Spinal cord (tissue), 10 donors: Measurements from ENCODE around the gene CRLF1. TPM values are rescaled to one million over a fixed set of nuclear protein-coding genes. Genes with fewer than 3 reads are reported as not detected.

Experiments used
- DNase-seq, 6 donors: peaks; one replicate each; pipeline versions ENCODE4 v3.0.0 to v3.0.0-alpha.2; 2013 to 2015; ENCODE audit warnings: low spot score in 6 of 6, low read depth in 4 of 6
- H3K27ac ChIP-seq: one replicate; pipeline ENCODE4 v1.5.1; 2013; ENCODE audit warnings: low read depth, low read length, control low read depth
- H3K27me3 ChIP-seq: one replicate; pipeline ENCODE4 v1.6.1; 2013; ENCODE audit warnings: low read length; ENCODE audit not compliant: control insufficient read depth, insufficient read depth
- H3K36me3 ChIP-seq: one replicate; pipeline ENCODE4 v1.6.1; 2013; ENCODE audit warnings: low read length; ENCODE audit not compliant: control insufficient read depth, insufficient read depth
- H3K4me1 ChIP-seq: one replicate; pipeline ENCODE4 v1.6.1; 2013; ENCODE audit warnings: low read length; ENCODE audit not compliant: control insufficient read depth, insufficient read depth
- H3K4me3 ChIP-seq: one replicate; pipeline ENCODE4 v1.5.1; 2013; ENCODE audit warnings: low read depth, low read length, control low read depth
- H3K9me3 ChIP-seq: one replicate; pipeline ENCODE4 v1.6.1; 2013; ENCODE audit warnings: low read length; ENCODE audit not compliant: control insufficient read depth, insufficient read depth
- WGBS: methylation state at CpG from one replicate; pipeline ENCODE4 v1.1.5; 2013; ENCODE audit warnings: missing lambda C conversion rate; ENCODE audit not compliant: insufficient coverage; 5-methylcytosine and 5-hydroxymethylcytosine counted together
- polyA plus RNA-seq, 2 donors: library from polyadenylated mRNA; unstranded; fragments of 120-200 nt; gene quantifications; one replicate each; pipeline ENCODE4 v1.2.1, GENCODE V29; 2013; ENCODE audit not compliant: insufficient read length in 2 of 2
- total RNA-seq, 2 donors: library from RNA; depleted of rRNA in 1 of 2; stranded (reverse); fragments of 120-200 nt in 1 of 2; fragments of >200 nt in 1 of 2; gene quantifications; one replicate each; pipeline versions ENCODE4 v1.2.3 to v1.2.4, GENCODE V29; 2013 to 2014
- donor health status: healthy.

The CRLF1 gene
- total and polyA plus RNA-seq, 4 donors = 3.1 to 27.2 (median 13.9) TPM

DNA sequence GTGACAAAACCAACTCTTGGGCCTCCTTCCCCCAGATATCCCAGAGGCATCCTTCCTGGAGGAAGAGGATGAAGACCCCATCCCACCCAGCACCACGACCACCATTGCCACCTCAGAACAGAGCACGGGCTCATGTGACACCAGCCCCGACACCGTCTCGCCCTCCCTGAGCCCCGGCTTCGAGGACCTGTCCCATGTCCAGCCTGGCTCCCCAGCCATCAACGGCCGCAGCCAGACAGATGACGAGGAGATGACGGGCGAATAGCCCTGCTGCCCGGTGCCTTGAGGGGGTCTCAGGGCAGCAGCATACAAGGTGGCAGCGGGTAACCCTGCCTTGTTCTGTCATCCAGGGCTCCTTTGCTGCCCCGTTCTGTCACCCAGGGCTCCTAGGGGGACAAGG lies 38.2 kb downstream of the CRLF1 start:
- 95% methylated on average over 13 of the region's 15 CpGs for WGBS
- DNase-seq = no peak
- H3K4me3 ChIP-seq = no peak overlapping the region
- H3K36me3 ChIP-seq = peaks cover 66% of the 10 kb centered on the region
- H3K4me1 ChIP-seq = peaks cover 21% of the 10 kb centered on the region
- no peak overlapping the region for H3K27ac ChIP-seq
- no peaks in the 10 kb centered on the region for H3K9me3 ChIP-seq
- no peaks in the 10 kb centered on the region for H3K27me3 ChIP-seq

DNA sequence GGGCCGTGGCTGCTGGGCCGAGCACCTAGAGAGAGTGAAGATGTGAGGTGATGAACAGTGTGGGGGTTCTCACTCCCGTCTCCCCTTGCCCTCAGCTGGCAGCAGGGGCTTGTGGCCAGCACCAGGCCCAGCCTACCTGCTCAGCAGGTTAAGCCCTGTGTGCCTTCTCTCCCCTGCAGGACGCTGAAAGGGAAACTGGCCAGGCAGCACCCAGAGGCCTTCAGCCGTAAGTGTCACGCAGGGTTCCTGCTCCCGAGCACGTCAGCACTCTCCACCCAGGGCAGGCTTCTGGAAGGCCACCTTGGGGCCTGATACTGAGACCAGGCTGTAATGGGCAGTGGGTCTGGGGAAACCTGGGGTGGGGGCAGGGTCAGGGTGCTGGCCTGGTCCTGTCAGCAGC lies 39.6 kb downstream of the CRLF1 start:
- Histone ChIP-seq H3K27ac (no peak overlapping the region), H3K27me3 (no peaks in the 10 kb centered on the region), H3K36me3 (peaks cover 73% of the 10 kb centered on the region), H3K9me3 (no peaks in the 10 kb centered on the region), H3K4me1 (peaks cover 7% of the 10 kb centered on the region), H3K4me3 (no peak overlapping the region)
- DNase-seq = no peak
- 99% methylated on average over 8 of the region's 8 CpGs for WGBS

DNA sequence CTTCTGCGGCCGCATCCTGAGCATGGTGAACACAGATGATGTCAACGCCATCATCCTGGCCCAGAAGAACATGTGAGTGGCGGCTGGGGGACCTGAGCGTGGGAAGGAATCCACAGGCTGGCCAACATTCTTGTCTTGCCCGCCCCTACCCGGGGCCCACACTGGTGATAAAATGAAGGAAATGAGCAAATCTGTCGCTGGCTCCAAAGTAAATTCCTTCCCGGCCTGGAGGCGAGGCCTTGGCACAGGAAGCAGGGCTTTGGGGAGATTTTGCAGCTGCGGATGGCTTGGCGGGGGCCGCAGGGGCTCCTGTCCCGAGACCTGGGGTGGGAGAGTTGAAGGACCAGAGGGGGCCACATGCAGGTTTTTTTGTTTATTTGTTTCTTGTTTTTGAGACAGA lies 44.5 kb downstream of the CRLF1 start:
- H3K36me3 ChIP-seq = peaks cover 57% of the 10 kb centered on the region
- no peaks in the 10 kb centered on the region for H3K9me3 ChIP-seq
- 91% methylated on average over 13 of the region's 14 CpGs for WGBS
- H3K27me3 ChIP-seq = no peaks in the 10 kb centered on the region
- DNase-seq = no peak
- H3K27ac ChIP-seq = no peak overlapping the region
- H3K4me1 ChIP-seq = peaks cover 13% of the 10 kb centered on the region
- H3K4me3 ChIP-seq = no peak overlapping the region

DNA sequence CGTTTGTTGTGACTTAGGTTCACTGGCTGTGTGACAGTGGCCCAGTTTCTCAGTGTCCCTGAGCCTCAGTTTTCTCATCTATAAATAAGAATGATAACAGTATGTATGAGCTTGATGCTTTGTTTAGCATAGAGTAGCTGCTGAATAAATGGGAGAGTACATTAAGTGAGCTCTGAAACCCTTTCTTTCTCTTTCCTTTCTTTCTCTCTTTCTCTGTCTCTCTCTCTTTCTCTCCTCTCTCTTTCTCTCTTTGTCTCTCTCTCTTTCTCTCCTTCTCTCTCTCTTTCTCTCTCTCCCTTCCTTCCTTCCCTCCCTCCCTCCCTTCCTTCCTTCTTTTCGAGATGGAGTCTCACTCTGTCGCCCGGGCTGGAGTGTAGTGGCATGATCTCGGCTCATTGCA lies 46.9 kb downstream of the CRLF1 start:
- Histone ChIP-seq H3K27me3 (no peaks in the 10 kb centered on the region), H3K36me3 (peaks cover 33% of the 10 kb centered on the region), H3K9me3 (no peaks in the 10 kb centered on the region), H3K27ac (no peak overlapping the region), H3K4me3 (no peak overlapping the region), H3K4me1 (peaks cover 15% of the 10 kb centered on the region)
- 92% methylated on average over 2 of the region's 5 CpGs for WGBS
- no peak for DNase-seq

GRCh38 chr19:18558604-18559003 lies 48.0 kb downstream of the CRLF1 start:
- Histone ChIP-seq H3K36me3 (peaks cover 22% of the 10 kb centered on the region), H3K9me3 (no peaks in the 10 kb centered on the region), H3K27ac (peak overlapping the region; percentile 79), H3K27me3 (no peaks in the 10 kb centered on the region), H3K4me3 (peak overlapping the region; percentile 82), H3K4me1 (peaks cover 15% of the 10 kb centered on the region)
- WGBS = 70% methylated on average over 2 of the region's 3 CpGs
- DNase-seq = no peak

DNA sequence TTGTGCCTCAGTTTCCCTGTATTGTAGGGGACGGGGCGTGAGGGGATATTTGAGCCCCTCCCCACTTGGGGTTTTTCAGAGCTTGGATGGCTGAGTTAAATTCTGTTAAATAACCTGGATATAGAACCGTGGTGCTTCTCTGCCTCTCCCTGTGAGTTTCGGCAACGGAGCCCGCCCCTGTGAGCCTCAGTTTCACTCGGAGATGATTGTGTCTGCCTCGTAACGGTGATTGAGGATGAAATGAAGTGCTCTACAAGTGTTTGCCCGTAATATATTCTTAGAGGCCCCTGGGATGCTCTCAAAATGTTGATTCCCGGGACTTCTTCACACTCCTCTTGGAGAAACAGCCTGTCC lies 48.4 kb downstream of the CRLF1 start:
- no peak for DNase-seq
- Histone ChIP-seq H3K36me3 (peaks cover 18% of the 10 kb centered on the region), H3K4me3 (peak overlapping the region; percentile 82), H3K4me1 (peaks cover 15% of the 10 kb centered on the region), H3K27ac (peak overlapping the region; percentile 79), H3K9me3 (no peaks in the 10 kb centered on the region), H3K27me3 (no peaks in the 10 kb centered on the region)
- WGBS = 6% methylated on average over 10 of the region's 11 CpGs

DNA sequence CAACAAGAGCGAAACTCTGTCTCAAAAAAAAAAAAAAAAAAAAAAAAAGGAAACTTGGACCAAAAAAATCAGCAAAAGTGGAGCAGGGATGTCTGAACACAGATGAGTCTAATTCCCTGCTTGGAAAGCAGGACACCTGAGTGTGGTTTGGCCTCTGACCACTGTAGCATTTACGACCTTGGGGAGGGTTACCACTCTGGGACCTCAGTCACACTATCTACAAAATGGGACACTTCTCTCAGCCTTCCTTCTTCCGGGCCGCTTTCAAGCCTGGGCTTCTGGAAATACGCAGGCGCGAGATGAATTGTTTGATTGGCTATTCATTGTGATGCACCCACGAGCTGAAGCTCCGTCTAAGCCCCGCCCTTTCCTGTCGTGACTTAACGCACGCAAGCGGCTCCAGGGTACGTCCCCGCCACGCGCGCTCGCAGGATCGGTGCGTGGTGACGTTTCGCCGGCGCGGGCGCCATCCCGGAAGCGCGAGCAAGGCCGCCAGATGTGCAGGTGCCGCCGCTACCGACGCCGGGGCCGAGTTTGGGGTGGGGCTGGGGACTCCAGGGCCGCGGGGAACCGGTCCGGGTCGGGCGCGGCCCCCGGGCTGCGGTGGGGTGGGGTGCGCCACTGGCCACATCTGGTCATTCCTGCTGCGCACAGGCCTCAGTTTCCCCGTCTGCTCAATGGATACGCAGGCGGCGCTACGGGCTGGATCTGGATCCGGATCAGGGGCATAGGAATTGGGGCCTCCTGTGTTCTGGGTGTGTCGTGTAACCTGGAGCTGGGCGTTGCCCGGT lies 49.0 kb downstream of the CRLF1 start, which contains the start of gene KXD1:
KXD1 (plus strand) TSS at position 460 of the 791 bp plus-strand sequence. CDS start 4,187 bp downstream, outside the sequence.
- H3K27ac ChIP-seq = peak within 1 kb of the TSS; percentile 79
- peaks cover 15% of the 10 kb centered on the region for H3K4me1 ChIP-seq
- peak; percentile 82 to 100 (median 96) for DNase-seq

GRCh38 chr19:18551631-18552030 lies 55.0 kb downstream of the CRLF1 start:
- DNase-seq = no peak
- no peak overlapping the region for H3K4me3 ChIP-seq
- 82% methylated on average over 3 of the region's 6 CpGs for WGBS
- H3K27ac ChIP-seq = no peak overlapping the region
- no peaks in the 10 kb centered on the region for H3K9me3 ChIP-seq
- no peaks in the 10 kb centered on the region for H3K4me1 ChIP-seq
- no peaks in the 10 kb centered on the region for H3K27me3 ChIP-seq
- no peaks in the 10 kb centered on the region for H3K36me3 ChIP-seq

More for the DNA sequence above, 49.0 kb downstream of the CRLF1 start, which contains the start of gene KXD1:
- H3K36me3 ChIP-seq = peaks cover 15% of the 10 kb centered on the region
- H3K9me3 ChIP-seq = no peaks in the 10 kb centered on the region
- peak within 1 kb of the TSS; percentile 82 for H3K4me3 ChIP-seq
- H3K27me3 ChIP-seq = no peaks in the 10 kb centered on the region
- 2% methylated on average over 54 of the region's 58 CpGs for WGBS

DNA sequence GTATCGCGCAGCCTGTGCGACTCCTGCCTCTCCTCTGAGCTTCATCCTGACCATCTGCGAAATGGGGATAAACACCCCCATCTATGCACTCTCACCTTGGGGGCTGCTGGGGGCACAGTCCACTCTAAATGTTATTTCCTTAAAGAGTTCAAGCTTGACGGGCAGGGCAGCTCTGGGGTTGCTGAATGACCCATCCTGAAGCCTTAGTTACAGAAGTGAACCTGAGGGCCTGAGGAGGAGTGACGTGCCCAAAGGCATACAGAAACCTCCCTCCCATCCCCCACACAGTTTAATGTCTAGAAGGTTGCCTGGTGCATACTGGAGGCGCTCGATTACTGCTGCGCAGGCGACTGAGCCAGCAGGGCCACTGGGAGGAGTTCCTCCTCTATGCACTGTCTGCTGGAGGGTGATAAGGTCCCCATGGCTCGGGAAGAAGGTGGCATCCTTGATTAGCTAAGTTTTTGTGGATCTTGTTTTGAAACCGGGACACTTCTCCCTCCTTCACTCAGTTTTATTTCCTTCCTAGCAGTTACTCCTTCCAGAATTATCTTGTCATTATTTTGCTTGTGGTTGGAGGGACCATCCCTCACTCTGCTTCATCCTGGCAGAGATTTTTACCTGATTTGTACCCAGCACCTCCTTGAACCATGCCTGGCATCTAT lies 62.7 kb downstream of the CRLF1 start:
- H3K36me3 ChIP-seq = peaks cover 28% of the 10 kb centered on the region
- 0% methylated on average over 4 of the region's 12 CpGs for WGBS
- no peak overlapping the region for H3K27ac ChIP-seq
- peak in 2 of 6 donors; percentile 48 to 60 for DNase-seq
- H3K4me3 ChIP-seq = peak overlapping the region; percentile 33
- H3K27me3 ChIP-seq = peaks cover 2% of the 10 kb centered on the region
- no peaks in the 10 kb centered on the region for H3K9me3 ChIP-seq
- H3K4me1 ChIP-seq = peaks cover 22% of the 10 kb centered on the region
